Hepatocyte (in vitro differentiated cells): ENCODE results near the gene PLCL2. TPM values are rescaled to one million over a fixed set of nuclear protein-coding genes. Genes with fewer than 3 reads are reported as not detected.
"Not testable (repeated sequence)": the region's sequence is repeated elsewhere in the genome, so short reads cannot be mapped to it uniquely, and the experiment has no call there.

Source experiments
- DNase-seq: peaks from one replicate; pipeline ENCODE4 v3.0.0-alpha.2; 2016; ENCODE audit warnings: low spot score
- H2AFZ ChIP-seq: fragments of 200-600 bp; sonication (generic); 2 replicates; pipeline ENCODE4 v1.6.0; 2016; ENCODE audit warnings: antibody characterized with exemption, mild to moderate bottlenecking
- H3K27ac ChIP-seq: fragments of 200-600 bp; sonication (generic); 2 replicates; pipeline ENCODE4 v1.5.1; 2016; ENCODE audit warnings: mild to moderate bottlenecking
- H3K27me3 ChIP-seq: fragments of 200-600 bp; sonication (generic); 2 replicates; pipeline ENCODE4 v1.6.1; 2016
- H3K36me3 ChIP-seq: fragments of 200-600 bp; sonication (generic); replicated peaks from 2 replicates; pipeline ENCODE4 v1.5.1; 2016; ENCODE audit warnings: low read depth; ENCODE audit not compliant: insufficient read depth
- H3K4me1 ChIP-seq: fragments of 200-600 bp; sonication (generic); 2 replicates; pipeline ENCODE4 v1.5.1; 2016; ENCODE audit warnings: mild to moderate bottlenecking, moderate library complexity; ENCODE audit not compliant: insufficient read depth
- H3K4me2 ChIP-seq: fragments of 200-600 bp; sonication (generic); 2 replicates; pipeline ENCODE4 v1.6.0; 2016
- H3K4me3 ChIP-seq: fragments of 200-600 bp; sonication (generic); 2 replicates; pipeline ENCODE4 v1.5.1; 2016; ENCODE audit warnings: mild to moderate bottlenecking
- H3K79me2 ChIP-seq: fragments of 200-600 bp; sonication (generic); 2 replicates; pipeline ENCODE4 v1.6.0; 2017; ENCODE audit warnings: mild to moderate bottlenecking
- H3K9me2 ChIP-seq: fragments of 200-600 bp; sonication (generic); replicated peaks from 2 replicates; pipeline ENCODE4 v1.6.0; 2017; ENCODE audit warnings: mild to moderate bottlenecking; ENCODE audit not compliant: insufficient read depth
- H3K9me3 ChIP-seq: fragments of 200-600 bp; sonication (generic); 2 replicates; pipeline ENCODE4 v1.5.1; 2016; ENCODE audit warnings: low read depth, mild to moderate bottlenecking
- H4K20me1 ChIP-seq: fragments of 200-600 bp; sonication (generic); 2 replicates; pipeline ENCODE4 v1.6.0; 2016; ENCODE audit warnings: mild to moderate bottlenecking; ENCODE audit not compliant: insufficient read depth, poor library complexity, severe bottlenecking
- CTCF ChIP-seq: fragments of 200-600 bp; sonication (generic); IDR thresholded peaks from 2 replicates; pipeline ENCODE4 v1.5.1; 2016; ENCODE audit warnings: antibody characterized with exemption, mild to moderate bottlenecking; ENCODE audit not compliant: poor library complexity
- EZH2 ChIP-seq: fragments of 200-600 bp; sonication (generic); IDR thresholded peaks from 2 replicates; pipeline ENCODE4 v1.6.1; 2016; ENCODE audit warnings: antibody characterized with exemption, mild to moderate bottlenecking, borderline replicate concordance
- EZH2phosphoT487 ChIP-seq: fragments of 200-600 bp; sonication (generic); IDR thresholded peaks from one replicate; pipeline ENCODE4 v1.6.1; 2018; ENCODE audit warnings: antibody characterized with exemption, mild to moderate bottlenecking, low read depth, moderate library complexity; ENCODE audit not compliant: unreplicated experiment, severe bottlenecking
- WGBS: methylation state at CpG from one replicate; pipeline ENCODE4 v1.1.6; 2016; ENCODE audit warnings: low lambda C conversion rate; ENCODE audit errors: missing lambda C conversion rate; 5-methylcytosine and 5-hydroxymethylcytosine counted together
- polyA plus RNA-seq: library from polyadenylated mRNA; unstranded; fragments of >200 nt; fragmentation: Nextera tagmentation; extraction: Ambion mirVana; gene quantifications from 2 replicates; pipeline ENCODE4 v1.2.1, GENCODE V29; 2016
- total RNA-seq: library from RNA; depleted of rRNA; stranded (reverse); fragments of >200 nt; gene quantifications from 2 replicates; pipeline ENCODE4 v1.2.3, GENCODE V29; 2014

The PLCL2 gene
- total and polyA plus RNA-seq, 2 experiments from 2014 or later, result 3.2 to 14.2 TPM

GRCh38 chr3:16975083-16975482, 90.3 kb downstream of the PLCL2 start:
- Histone ChIP-seq H3K27me3 (no peaks in the 10 kb centered on the region), H3K9me2 (no peaks in the 10 kb centered on the region), H3K9me3 (no peaks in the 10 kb centered on the region), H3K27ac (no peak overlapping the region), H4K20me1 (no peaks in the 10 kb centered on the region), H3K79me2 (no peaks in the 10 kb centered on the region), H2AFZ (no peak overlapping the region), H3K36me3 (no peaks in the 10 kb centered on the region), H3K4me3 (no peak overlapping the region), H3K4me2 (no peak overlapping the region), H3K4me1 (no peaks in the 10 kb centered on the region)
- DNase-seq, result no peak
- no peak for TF ChIP-seq CTCF
- no peak for TF ChIP-seq EZH2phosphoT487
- TF ChIP-seq EZH2, result no peak
- WGBS, result 81% methylated on average over 3 of the region's 3 CpGs

GRCh38 chr3:16978234-16978920, 93.6 kb downstream of the PLCL2 start:
- TF ChIP-seq EZH2 (no peak), CTCF (no peak), EZH2phosphoT487 (no peak)
- Histone ChIP-seq H3K9me2 (no peaks in the 10 kb centered on the region), H3K79me2 (no peaks in the 10 kb centered on the region), H3K36me3 (no peaks in the 10 kb centered on the region), H3K27me3 (no peaks in the 10 kb centered on the region), H3K4me2 (no peak overlapping the region), H4K20me1 (no peaks in the 10 kb centered on the region), H2AFZ (no peak overlapping the region), H3K9me3 (no peaks in the 10 kb centered on the region), H3K27ac (no peak overlapping the region), H3K4me3 (no peak overlapping the region), H3K4me1 (no peaks in the 10 kb centered on the region)
- WGBS, result 94% methylated on average over 4 of the region's 4 CpGs
- DNase-seq, result no peak

- Histone ChIP-seq H3K27me3 (no peaks in the 10 kb centered on the region), H3K4me1 (no peaks in the 10 kb centered on the region), H2AFZ (no peak overlapping the region), H3K9me3 (no peaks in the 10 kb centered on the region), H4K20me1 (no peaks in the 10 kb centered on the region), H3K36me3 (no peaks in the 10 kb centered on the region), H3K4me3 (no peak overlapping the region), H3K4me2 (no peak overlapping the region), H3K27ac (no peak overlapping the region), H3K9me2 (no peaks in the 10 kb centered on the region), H3K79me2 (peaks cover under 1% of the 10 kb centered on the region)
- TF ChIP-seq EZH2phosphoT487, result no peak
- TF ChIP-seq EZH2, result no peak
- no peak for TF ChIP-seq CTCF
- DNase-seq, result no peak
- WGBS, result 97% methylated on average over 3 of the region's 3 CpGs
These were observed 94.1 kb downstream of the PLCL2 start for GRCh38 chr3:16978921-16979271.

GRCh38 chr3:16979769-16980515, 95.2 kb downstream of the PLCL2 start:
- H3K27ac ChIP-seq, H2AFZ ChIP-seq, H4K20me1 ChIP-seq, DNase-seq, H3K4me3 ChIP-seq, H3K79me2 ChIP-seq, H3K36me3 ChIP-seq, H3K27me3 ChIP-seq, H3K4me2 ChIP-seq, H3K4me1 ChIP-seq, H3K9me3 ChIP-seq, H3K9me2 ChIP-seq: not testable (repeated sequence)
- 95% methylated on average over 6 of the region's 43 CpGs for whole genome bisulfite sequencing

GRCh38 chr3:16980526-16980925, 95.8 kb downstream of the PLCL2 start:
- H3K36me3 ChIP-seq, H3K4me3 ChIP-seq, H3K9me2 ChIP-seq, H2AFZ ChIP-seq, H3K27ac ChIP-seq, H3K4me1 ChIP-seq, H3K27me3 ChIP-seq, H3K4me2 ChIP-seq, H4K20me1 ChIP-seq, H3K9me3 ChIP-seq, DNase-seq, H3K79me2 ChIP-seq: not testable (repeated sequence)
- 60% methylated on average over 1 of the region's 26 CpGs for WGBS
